Activated CD4-positive, alpha-beta memory T cell treated with anti-CD3 and anti-CD28 coated beads, Interleukin-2, amount 10 ng/mL, durations not matched to agents 7 days and 5 days (primary cell): ENCODE data around the gene WDR35. TPM values are rescaled to one million over a fixed set of nuclear protein-coding genes. Genes with fewer than 3 reads are reported as not detected.
"Not testable (repeated sequence)": the region's sequence is repeated elsewhere in the genome, so short reads cannot be mapped to it uniquely, and the experiment has no call there.

ENCODE experiments used
- CTCF ChIA-PET: fragments of 350-600 bp; sonication (Branson Sonifier 250); formaldehyde crosslinking; loops from one replicate; lab custom pipeline; 2021; ENCODE audit warnings: antibody characterized with exemption, inconsistent platforms; lab: Charles Lee
- POLR2A ChIA-PET: fragments of 350-600 bp; sonication (Branson Sonifier 250); formaldehyde crosslinking; loops from one replicate; lab custom pipeline; 2021; ENCODE audit warnings: antibody characterized with exemption; lab: Charles Lee
- DNase-seq: peaks from one replicate; pipeline ENCODE4 v3.0.0-alpha.2; 2020
- H3K27ac Mint-ChIP-seq: one replicate; pipeline ENCODE4 v1.8.0; 2021; ENCODE audit warnings: mild to moderate bottlenecking, mixed read lengths
- H3K27me3 Mint-ChIP-seq: one replicate; pipeline ENCODE4 v1.8.0; 2021; ENCODE audit warnings: mixed read lengths
- H3K36me3 Mint-ChIP-seq: one replicate; pipeline ENCODE4 v1.8.0; 2021; ENCODE audit warnings: low read depth, mixed read lengths
- H3K4me1 Mint-ChIP-seq: one replicate; pipeline ENCODE4 v1.8.0; 2021; ENCODE audit warnings: mixed read lengths
- H3K4me3 Mint-ChIP-seq: one replicate; pipeline ENCODE4 v1.8.0; 2021; ENCODE audit warnings: mild to moderate bottlenecking, mixed read lengths
- H3K9me3 Mint-ChIP-seq: one replicate; pipeline ENCODE4 v1.8.0; 2021; ENCODE audit warnings: mixed read lengths
- total RNA-seq, 2 experiments: library from RNA; stranded (reverse); gene quantifications; one replicate each; pipeline ENCODE4 v1.2.3, GENCODE V29; 2021

WDR35 gene
- total RNA-seq, 2 experiments from 2014 or later, result 4.5 to 4.7 TPM

DNA sequence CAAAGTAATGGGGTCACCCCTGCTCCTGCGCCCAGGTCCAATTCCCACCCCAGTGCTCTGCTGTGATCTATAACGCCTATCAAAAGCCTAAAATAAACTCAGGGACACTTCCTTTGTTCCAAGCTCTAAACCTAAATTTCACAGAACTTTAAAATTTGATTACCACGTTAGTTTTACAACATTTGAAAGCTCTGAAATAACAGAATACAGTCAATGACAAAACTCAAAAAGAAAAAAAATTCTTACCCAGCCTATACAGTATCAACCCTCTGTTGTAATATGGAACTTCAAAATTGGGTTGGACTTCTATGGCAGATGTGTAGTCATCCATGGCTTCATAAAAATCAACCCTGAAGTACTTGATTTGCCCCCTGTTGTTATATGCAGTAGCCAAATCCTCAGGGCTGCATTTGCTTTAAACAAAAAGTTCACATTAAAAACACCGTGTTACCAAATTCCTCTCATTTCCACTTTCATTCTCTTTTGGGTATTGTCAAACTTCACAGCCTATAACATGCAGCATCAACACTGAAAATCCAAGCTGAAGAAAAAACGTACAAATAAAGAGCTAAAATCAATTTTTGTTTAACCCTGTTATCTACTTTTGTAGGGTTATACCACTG, 92.2 kb downstream of the WDR35 start:
- Mint-ChIP-seq H3K9me3 (no peaks in the 10 kb centered on the region), H3K27me3 (no peaks in the 10 kb centered on the region), H3K27ac (no peak overlapping the region), H3K4me3 (no peak overlapping the region), H3K36me3 (peaks cover 38% of the 10 kb centered on the region), H3K4me1 (peaks cover 57% of the 10 kb centered on the region)
- ChIA-PET POLR2A (interaction anchor here (1.1 to 2.9 kb wide), 2 partner anchors 7 to 154 kb away, joined by 4 to 15 read pairs; partner anchors contain the start of gene LAPTM4A), CTCF (interaction anchor here (1.6 kb wide), 1 partner anchor 58 kb away, joined by 3 read pairs; no protein-coding TSS in a partner anchor)
- no peak for DNase-seq

DNA sequence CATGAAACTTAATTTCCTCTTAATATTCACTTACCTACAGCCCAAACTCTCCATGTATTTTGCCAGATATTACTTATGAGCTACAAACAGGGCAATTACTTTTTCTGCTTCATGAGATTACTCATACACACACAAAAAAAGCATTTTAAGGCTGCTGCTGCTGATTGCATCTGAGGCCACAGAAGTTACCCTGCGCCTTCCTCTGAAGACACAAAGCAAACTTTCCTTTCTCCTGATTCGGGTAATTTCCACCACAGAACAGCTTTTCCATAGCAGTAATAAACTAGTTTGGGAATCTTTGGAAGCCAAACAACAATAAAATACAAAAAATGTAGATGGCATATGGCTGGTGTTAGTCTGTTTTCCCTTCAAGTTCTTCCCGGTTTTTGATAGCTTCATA, 94.4 kb downstream of the WDR35 start:
- Mint-ChIP-seq H3K4me1 (peaks cover 64% of the 10 kb centered on the region), H3K27me3 (no peaks in the 10 kb centered on the region), H3K9me3 (no peaks in the 10 kb centered on the region), H3K27ac (peak overlapping the region; percentile 29), H3K36me3 (peaks cover 41% of the 10 kb centered on the region), H3K4me3 (no peak overlapping the region)
- ChIA-PET POLR2A (interaction anchor here (1.2 kb wide), 1 partner anchor 27 kb away, joined by 3 read pairs; no protein-coding TSS in a partner anchor), CTCF (no interaction called here)
- DNase-seq, result no peak

DNA sequence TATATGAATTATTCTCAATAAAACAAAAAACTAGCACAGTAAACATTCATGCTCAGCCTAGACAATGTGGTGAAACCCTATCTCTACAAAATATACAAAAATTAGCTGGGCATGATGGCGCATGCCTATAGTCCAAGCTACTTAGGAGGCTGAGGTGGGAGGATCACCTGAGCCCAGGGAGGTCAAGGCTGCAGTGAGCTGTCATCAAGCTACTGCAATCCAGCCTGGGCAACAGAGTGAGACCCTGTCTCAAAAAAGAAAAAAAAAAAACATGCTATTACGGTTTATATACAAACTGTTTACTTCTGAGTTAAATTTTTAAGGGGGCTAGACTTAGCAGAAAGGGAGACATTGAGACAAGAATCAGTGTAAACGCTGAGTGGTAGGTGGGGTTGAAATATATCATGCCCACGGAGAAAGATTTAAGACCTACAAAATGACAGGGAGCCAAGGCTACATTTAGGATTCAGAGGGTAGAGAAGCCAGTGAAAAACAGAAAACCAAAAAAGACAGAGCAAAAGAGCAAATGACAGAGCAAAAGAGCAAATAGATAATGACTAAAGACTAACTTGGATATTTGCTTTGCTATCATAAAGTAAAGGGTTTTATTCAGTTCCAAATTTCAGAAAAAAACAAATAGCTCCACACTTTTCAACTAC, 95.6 kb downstream of the WDR35 start:
- POLR2A ChIA-PET, result interaction anchor here (0.5 to 1.2 kb wide), 2 partner anchors 9 to 26 kb away, joined by 3 read pairs; no protein-coding TSS in a partner anchor
- H3K27me3 Mint-ChIP-seq, result no peaks in the 10 kb centered on the region
- DNase-seq, result no peak
- H3K27ac Mint-ChIP-seq, result no peak overlapping the region
- peaks cover 44% of the 10 kb centered on the region for H3K36me3 Mint-ChIP-seq
- no peaks in the 10 kb centered on the region for H3K9me3 Mint-ChIP-seq
- no peak overlapping the region for H3K4me3 Mint-ChIP-seq
- H3K4me1 Mint-ChIP-seq, result peaks cover 69% of the 10 kb centered on the region
- CTCF ChIA-PET, result no interaction called here

DNA sequence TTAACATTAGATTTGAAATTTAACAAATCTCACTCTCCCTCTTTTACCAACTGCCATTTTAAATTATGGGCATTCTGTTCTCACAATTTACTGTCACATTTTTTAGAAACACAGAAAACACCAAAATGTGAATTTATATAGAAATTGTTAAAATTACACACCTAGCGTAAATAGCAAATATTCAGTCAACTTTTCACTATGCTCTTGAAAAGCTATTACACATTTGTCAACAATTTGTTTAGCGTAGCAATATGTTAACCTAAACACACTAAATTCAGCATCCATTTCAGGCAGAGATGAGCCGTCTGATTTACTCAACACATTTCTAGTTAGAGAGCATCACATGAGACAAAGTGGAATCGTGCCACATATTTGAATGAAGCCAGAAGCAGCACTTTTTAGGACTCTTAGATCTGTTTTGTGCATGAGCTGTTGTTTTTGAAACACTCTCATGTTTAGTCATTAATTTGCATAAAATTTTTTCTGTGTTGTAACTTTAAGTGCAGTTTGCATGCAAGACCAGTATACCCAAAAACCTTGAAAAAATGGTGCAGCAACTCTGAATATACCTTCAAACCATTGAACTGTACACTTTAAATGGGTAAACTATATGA, 96.3 kb downstream of the WDR35 start:
- no peak for DNase-seq
- Mint-ChIP-seq H3K27ac (no peak overlapping the region), H3K4me1 (peaks cover 63% of the 10 kb centered on the region), H3K9me3 (no peaks in the 10 kb centered on the region), H3K27me3 (no peaks in the 10 kb centered on the region), H3K36me3 (peaks cover 39% of the 10 kb centered on the region), H3K4me3 (no peak overlapping the region)
- ChIA-PET POLR2A (interaction anchor here (1.3 kb wide), 1 partner anchor 8 kb away, joined by 3 read pairs; the partner anchor contains the start of gene TTC32), CTCF (interaction anchor here (1.7 kb wide), 1 partner anchor 30 kb away, joined by 4 read pairs; no protein-coding TSS in a partner anchor)

DNA sequence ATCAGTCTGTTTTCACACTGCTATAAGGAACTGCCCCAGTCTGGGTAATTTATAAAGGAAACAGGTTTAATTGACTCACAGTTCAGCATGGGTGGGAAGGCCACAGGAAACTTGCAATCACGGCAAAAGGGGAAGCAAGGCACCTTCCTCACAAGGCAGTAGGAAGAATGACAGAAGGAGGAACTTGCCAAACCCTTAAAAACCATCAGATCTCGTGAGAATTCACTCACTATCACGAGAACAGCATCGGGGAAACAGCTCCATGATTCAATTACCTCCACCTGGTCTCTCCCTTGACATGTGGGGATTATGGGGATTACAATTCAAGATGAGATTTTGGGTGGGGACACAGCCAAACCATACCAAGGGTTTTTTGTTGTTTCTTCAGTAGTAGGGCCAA, 97.9 kb downstream of the WDR35 start:
- DNase-seq, H3K9me3 Mint-ChIP-seq, H3K4me3 Mint-ChIP-seq, H3K27ac Mint-ChIP-seq, H3K27me3 Mint-ChIP-seq: not testable (repeated sequence)
- peaks cover 30% of the 10 kb centered on the region for H3K36me3 Mint-ChIP-seq
- POLR2A ChIA-PET, result interaction anchor here (1.3 to 3.0 kb wide), 2 partner anchors 7 to 9 kb away, joined by 3 to 15 read pairs; partner anchors contain the start of gene TTC32
- CTCF ChIA-PET, result interaction anchor here (1.7 kb wide), 1 partner anchor 28 kb away, joined by 4 read pairs; no protein-coding TSS in a partner anchor
- H3K4me1 Mint-ChIP-seq, result peaks cover 51% of the 10 kb centered on the region

DNA sequence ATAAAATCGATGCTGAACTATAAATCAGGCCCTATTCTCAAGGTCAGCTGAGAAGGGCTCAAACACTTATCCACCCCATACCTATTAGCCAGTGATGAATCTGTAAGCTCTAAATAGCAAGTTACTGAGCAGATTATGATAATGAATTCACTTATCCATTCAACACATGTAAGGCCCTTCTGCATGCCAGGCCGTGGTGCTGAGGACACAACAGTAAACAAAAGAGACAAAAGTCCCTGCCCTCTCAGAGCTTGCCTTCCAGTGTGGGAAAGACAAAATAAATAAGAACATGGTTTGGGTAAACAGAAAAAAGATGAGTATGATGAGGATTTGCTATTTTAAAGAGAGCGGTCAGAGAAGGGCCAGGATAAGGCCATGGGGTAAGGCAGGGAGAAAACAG, 99.8 kb downstream of the WDR35 start:
- Mint-ChIP-seq H3K9me3 (no peaks in the 10 kb centered on the region), H3K36me3 (peaks cover 24% of the 10 kb centered on the region), H3K4me1 (peaks cover 38% of the 10 kb centered on the region), H3K27me3 (no peaks in the 10 kb centered on the region), H3K27ac (no peak overlapping the region), H3K4me3 (no peak overlapping the region)
- no peak for DNase-seq
- ChIA-PET CTCF (no interaction called here), POLR2A (interaction anchor here (3.0 kb wide), 1 partner anchor 9 kb away, joined by 15 read pairs; no protein-coding TSS in a partner anchor)

DNA sequence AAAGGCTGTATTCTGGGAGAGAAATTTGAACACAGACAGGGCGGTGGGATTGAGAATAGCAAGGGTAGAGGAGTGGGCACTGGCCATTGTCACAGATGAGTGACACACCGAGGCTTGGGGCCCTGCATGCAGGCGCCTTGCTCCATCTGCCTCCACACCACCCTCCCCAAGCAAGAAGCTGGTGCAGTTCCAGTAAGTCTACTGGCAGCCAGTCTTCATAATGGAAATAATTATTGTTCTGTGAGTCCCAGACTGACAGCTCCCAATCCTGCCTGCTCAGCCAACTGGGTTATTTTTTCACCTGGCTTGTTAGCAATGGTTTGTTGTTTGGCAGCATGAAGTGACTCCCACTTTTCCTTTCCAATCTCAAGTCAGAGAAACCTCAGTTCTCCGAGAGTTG, 101.1 kb downstream of the WDR35 start:
- no peak for DNase-seq
- ChIA-PET POLR2A (interaction anchor here (3.0 kb wide), 1 partner anchor 11 kb away, joined by 15 read pairs; no protein-coding TSS in a partner anchor), CTCF (no interaction called here)
- no peaks in the 10 kb centered on the region for H3K9me3 Mint-ChIP-seq
- peaks cover 26% of the 10 kb centered on the region for H3K4me1 Mint-ChIP-seq
- no peak overlapping the region for H3K4me3 Mint-ChIP-seq
- no peaks in the 10 kb centered on the region for H3K27me3 Mint-ChIP-seq
- peaks cover 17% of the 10 kb centered on the region for H3K36me3 Mint-ChIP-seq
- H3K27ac Mint-ChIP-seq, result no peak overlapping the region

DNA sequence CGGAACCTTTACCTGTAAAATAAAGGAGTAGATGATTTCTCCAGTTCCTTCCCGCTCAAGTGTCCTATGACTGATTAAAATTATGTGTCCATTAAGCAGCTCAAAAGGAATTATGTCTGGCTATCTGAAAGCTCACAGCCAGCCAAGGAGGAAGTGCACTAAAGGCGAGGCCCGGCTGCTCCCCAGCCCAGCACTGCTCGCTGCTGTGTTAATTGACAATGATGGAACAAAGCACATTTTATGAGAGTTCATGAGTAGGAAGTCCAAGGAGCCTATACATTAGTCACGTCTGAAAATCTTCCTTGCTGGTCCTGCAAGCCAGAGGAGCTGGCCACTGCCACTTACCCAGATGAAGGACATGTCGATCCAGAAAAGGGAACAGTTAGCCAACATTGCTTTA, 102.4 kb downstream of the WDR35 start:
- no peak for DNase-seq
- Mint-ChIP-seq H3K27ac (no peak overlapping the region), H3K9me3 (no peaks in the 10 kb centered on the region), H3K4me1 (peaks cover 18% of the 10 kb centered on the region), H3K27me3 (no peaks in the 10 kb centered on the region), H3K4me3 (no peak overlapping the region), H3K36me3 (peaks cover 12% of the 10 kb centered on the region)
- ChIA-PET POLR2A (no interaction called here), CTCF (no interaction called here)

DNA sequence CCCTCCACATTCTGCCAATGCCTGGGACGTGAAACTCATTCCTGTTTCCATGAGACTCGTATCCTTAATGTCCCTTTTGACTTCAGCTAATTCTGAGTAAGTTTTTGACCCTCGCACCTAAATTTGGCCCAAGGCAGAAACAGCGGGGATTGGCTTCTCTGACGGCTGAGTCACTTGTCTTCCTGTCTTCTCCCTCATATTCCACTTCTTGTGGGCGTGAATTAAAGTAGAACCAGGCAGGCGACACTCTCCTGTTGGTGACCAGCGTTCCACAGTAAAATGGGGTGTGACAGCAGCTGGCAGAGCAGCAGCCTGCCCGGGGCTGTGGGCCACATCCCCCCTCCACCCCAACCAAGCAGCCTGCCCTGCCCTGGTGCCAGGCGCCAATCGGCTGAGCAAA, 103.6 kb downstream of the WDR35 start:
- peaks cover 11% of the 10 kb centered on the region for H3K4me1 Mint-ChIP-seq
- H3K27me3 Mint-ChIP-seq, result no peaks in the 10 kb centered on the region
- H3K27ac Mint-ChIP-seq, result no peak overlapping the region
- DNase-seq, result no peak
- no peaks in the 10 kb centered on the region for H3K9me3 Mint-ChIP-seq
- POLR2A ChIA-PET, result no interaction called here
- CTCF ChIA-PET, result no interaction called here
- H3K4me3 Mint-ChIP-seq, result no peak overlapping the region
- peaks cover 7% of the 10 kb centered on the region for H3K36me3 Mint-ChIP-seq

DNA sequence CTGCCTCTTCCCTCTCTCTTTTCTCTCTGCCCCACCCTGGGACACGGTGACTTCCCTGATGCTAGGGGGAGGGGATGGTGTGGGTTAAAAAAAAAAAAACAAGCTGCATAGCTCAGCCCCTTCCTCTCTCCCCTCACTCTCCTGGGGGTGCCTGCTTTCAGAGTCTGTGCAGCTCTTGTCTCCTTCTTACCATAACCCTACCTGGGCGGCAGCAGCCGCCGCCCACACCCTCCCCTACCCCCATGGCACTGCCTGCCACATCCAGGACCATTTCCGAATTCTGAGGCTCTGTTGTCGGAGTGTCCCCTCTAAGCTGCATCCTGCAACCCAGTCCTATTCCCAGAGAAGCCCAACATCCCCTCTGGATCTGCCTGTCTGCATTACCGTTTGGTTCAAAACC, 104.1 kb downstream of the WDR35 start:
- H3K27me3 Mint-ChIP-seq, result no peaks in the 10 kb centered on the region
- DNase-seq, result no peak
- no peaks in the 10 kb centered on the region for H3K9me3 Mint-ChIP-seq
- H3K36me3 Mint-ChIP-seq, result peaks cover 7% of the 10 kb centered on the region
- H3K27ac Mint-ChIP-seq, result no peak overlapping the region
- H3K4me1 Mint-ChIP-seq, result peaks cover 11% of the 10 kb centered on the region
- ChIA-PET CTCF (interaction anchor here (0.7 to 0.8 kb wide), 2 partner anchors 70 to 117 kb away, joined by 3 read pairs; no protein-coding TSS in a partner anchor), POLR2A (no interaction called here)
- no peak overlapping the region for H3K4me3 Mint-ChIP-seq

DNA sequence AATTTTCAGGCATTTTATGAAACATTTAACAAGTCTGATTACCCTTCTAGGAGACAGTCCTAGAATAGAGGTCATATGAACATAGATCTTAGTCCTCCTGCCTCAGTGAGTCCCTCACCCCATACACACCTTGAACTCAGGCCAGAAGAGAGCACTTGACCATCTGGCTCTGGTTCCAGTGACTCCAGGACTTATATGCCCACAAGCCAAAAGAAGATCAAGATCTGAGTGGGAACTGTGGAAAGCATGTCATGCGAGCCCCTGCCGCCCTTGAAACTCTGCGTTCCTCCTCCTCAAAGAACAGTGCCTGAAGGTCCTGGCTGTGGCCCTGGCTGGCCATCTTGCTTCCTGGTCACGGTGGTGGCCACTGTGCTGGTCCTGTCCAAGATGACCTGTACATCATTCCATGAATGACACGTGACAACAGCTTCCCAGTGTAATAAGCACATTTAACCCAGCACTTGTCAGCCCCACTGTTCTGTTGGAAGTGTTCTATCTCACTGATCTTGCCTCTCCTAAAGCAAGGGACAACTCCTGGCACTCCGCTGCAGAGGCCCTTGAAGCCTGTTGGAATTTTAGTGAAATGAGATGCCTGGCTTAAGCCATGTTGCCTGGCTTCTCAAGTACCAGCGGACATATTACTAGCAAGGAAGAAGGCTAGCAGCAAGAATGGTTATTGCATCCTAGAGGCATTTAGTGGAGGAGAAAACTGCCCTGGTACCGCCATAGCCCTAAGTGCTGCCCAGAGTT, 105.8 kb downstream of the WDR35 start:
- ChIA-PET CTCF (no interaction called here), POLR2A (no interaction called here)
- Mint-ChIP-seq H3K27me3 (no peaks in the 10 kb centered on the region), H3K4me1 (no peaks in the 10 kb centered on the region), H3K36me3 (peaks cover 3% of the 10 kb centered on the region), H3K4me3 (no peak overlapping the region), H3K9me3 (no peaks in the 10 kb centered on the region), H3K27ac (no peak overlapping the region)
- DNase-seq, result no peak

DNA sequence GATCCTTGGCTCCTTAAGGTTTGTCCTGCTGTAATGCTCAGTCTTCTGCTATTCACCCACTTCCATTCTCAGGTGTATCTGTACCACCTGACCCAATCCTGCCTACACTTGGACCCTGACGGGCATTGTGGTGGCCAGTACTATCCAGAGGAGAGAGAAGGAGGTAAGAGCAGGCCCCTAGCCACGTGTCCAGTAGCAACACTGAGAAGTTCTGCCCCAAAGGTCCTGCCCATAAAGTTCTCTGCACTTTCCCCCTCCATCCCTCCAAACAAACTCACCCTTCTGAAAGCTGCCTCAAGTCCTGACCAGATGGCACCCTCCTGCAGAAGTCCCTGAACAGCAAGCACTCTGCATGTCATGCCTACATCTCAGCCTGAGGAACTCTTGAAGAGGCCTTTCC, 106.4 kb downstream of the WDR35 start:
- no peaks in the 10 kb centered on the region for H3K27me3 Mint-ChIP-seq
- ChIA-PET POLR2A (no interaction called here), CTCF (no interaction called here)
- H3K4me3 Mint-ChIP-seq, result no peak overlapping the region
- peaks cover 4% of the 10 kb centered on the region for H3K36me3 Mint-ChIP-seq
- no peak overlapping the region for H3K27ac Mint-ChIP-seq
- peak; percentile 5 for DNase-seq
- no peaks in the 10 kb centered on the region for H3K9me3 Mint-ChIP-seq
- no peaks in the 10 kb centered on the region for H3K4me1 Mint-ChIP-seq
